ENCODE results near the gene SYNDIG1. TPM values are rescaled to one million over a fixed set of nuclear protein-coding genes. Genes with fewer than 3 reads are reported as not detected.

SYNDIG1 gene
- total RNA-seq, 1 donor from 2014 or later: 5.7 TPM

DNA sequence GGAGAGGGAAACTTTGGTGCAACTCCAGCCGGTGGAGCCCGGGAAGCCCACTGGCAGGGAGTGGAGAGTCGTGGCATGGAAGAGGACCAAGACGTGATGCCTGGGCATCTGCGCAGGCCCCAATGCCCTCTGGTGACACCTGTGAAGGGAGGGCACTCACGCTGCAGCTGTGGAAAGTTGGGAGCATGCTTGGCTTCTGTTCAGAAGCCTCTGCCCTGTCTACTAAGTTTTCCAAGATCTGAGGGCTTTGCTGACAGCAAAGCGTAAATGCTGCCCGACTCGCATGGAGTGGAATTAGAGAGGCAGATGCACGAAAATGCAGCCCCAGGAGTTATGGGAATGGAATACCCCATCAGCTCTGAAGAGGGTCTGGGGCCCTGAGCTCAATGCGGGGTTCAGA lies 75.7 kb downstream of the SYNDIG1 start:
- Histone ChIP-seq H2AFZ (ENCODE audit: low read depth, low read length) (no peak overlapping the region), H3K4me1 (ENCODE audit: insufficient read depth, low read length) (no peaks in the 10 kb centered on the region)
- FAIRE-seq: no peak

DNA sequence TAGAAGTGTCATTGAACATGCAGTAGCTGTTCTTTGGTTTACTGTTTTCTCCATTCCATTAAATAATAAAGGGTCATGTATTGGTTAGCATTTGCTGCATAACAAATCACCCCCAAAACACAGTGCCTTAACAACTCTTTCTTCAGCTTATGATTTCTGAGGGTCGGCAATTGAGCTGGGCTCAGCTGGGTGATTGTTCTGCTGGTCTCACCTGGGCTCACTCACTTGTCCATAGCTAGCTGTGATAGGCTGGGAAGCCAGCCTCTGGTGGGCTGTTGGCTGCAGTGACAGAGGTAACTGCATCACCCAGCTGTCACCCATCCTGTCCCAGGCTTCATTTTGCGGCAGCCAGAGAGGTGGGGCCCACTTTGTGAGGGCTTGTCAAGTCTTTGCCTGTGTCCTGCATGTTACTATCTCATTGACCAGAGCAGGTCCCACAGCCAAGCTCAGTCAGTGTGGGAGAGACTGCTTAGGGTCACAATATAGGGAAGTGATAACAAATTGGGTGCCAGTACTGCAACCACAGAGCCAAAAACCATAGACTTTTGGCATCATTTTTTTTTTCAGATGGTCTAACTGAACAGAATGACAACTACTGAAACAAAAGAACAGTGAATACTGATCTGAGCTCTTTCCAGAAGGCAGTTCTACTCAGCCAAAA lies 76.9 kb downstream of the SYNDIG1 start:
- no peak for TF ChIP-seq CTCF (IDR thresholded peaks at IDR 0.05; ENCODE audit: insufficient read depth, low read depth, low read length)
- TF ChIP-seq EZH2 (IDR thresholded peaks at IDR 0.05; ENCODE audit: insufficient read depth, low read length): no peak
- H2AFZ ChIP-seq (ENCODE audit: low read depth, low read length): no peak overlapping the region
- no peak for FAIRE-seq
- Mint-ChIP-seq H3K27ac (ENCODE audit: unreplicated experiment) (no peak overlapping the region), H3K9me3 (ENCODE audit: unreplicated experiment) (peaks cover 3% of the 10 kb centered on the region), H3K4me1 (ENCODE audit: low read depth, unreplicated experiment) (no peaks in the 10 kb centered on the region), H3K4me3 (ENCODE audit: unreplicated experiment) (no peak overlapping the region), H3K36me3 (ENCODE audit: low read depth, unreplicated experiment) (peaks cover 42% of the 10 kb centered on the region), H3K27me3 (ENCODE audit: low read depth, unreplicated experiment) (peaks cover 3% of the 10 kb centered on the region)
- no peak overlapping the region for H3K27ac ChIP-seq (ENCODE audit: low read depth, low read length)
- no peaks in the 10 kb centered on the region for H3K9me3 ChIP-seq (ENCODE audit: insufficient read depth, low read depth, low read length)
- H3K79me2 ChIP-seq (ENCODE audit: insufficient read depth, low read length): no peaks in the 10 kb centered on the region
- H3K4me3 ChIP-seq (ENCODE audit: insufficient read depth, low read depth, low read length): no peak overlapping the region
- H3K9ac ChIP-seq (ENCODE audit: low read length): no peak overlapping the region
- H3K4me2 ChIP-seq (ENCODE audit: low read length): no peak overlapping the region
- no peak for DNase-seq (ENCODE audit: low read depth)
- no peaks in the 10 kb centered on the region for H3K4me1 ChIP-seq (ENCODE audit: insufficient read depth, low read length)
- H3K27me3 ChIP-seq (ENCODE audit: insufficient read depth, low read length): no peaks in the 10 kb centered on the region
- H4K20me1 ChIP-seq (ENCODE audit: insufficient read depth, low read length): no peaks in the 10 kb centered on the region
- no peaks in the 10 kb centered on the region for H3K36me3 ChIP-seq (ENCODE audit: insufficient read depth, low read length)

More for the DNA sequence above, 75.7 kb downstream of the SYNDIG1 start:
- no peak overlapping the region for H3K27ac ChIP-seq (ENCODE audit: low read depth, low read length)
- H3K27me3 ChIP-seq (ENCODE audit: insufficient read depth, low read length): no peaks in the 10 kb centered on the region
- H3K4me1 Mint-ChIP-seq (ENCODE audit: low read depth, unreplicated experiment): no peaks in the 10 kb centered on the region
- no peak for DNase-seq (ENCODE audit: low read depth)
- H3K27me3 Mint-ChIP-seq (ENCODE audit: low read depth, unreplicated experiment): peaks cover 3% of the 10 kb centered on the region
- H3K9me3 Mint-ChIP-seq (ENCODE audit: unreplicated experiment): peaks cover 3% of the 10 kb centered on the region
- H3K9me3 ChIP-seq (ENCODE audit: insufficient read depth, low read depth, low read length): no peaks in the 10 kb centered on the region
- TF ChIP-seq EZH2 (IDR thresholded peaks at IDR 0.05; ENCODE audit: insufficient read depth, low read length) (no peak), CTCF (IDR thresholded peaks at IDR 0.05; ENCODE audit: insufficient read depth, low read depth, low read length) (no peak)
- no peaks in the 10 kb centered on the region for H3K79me2 ChIP-seq (ENCODE audit: insufficient read depth, low read length)
- peaks cover 41% of the 10 kb centered on the region for H3K36me3 Mint-ChIP-seq (ENCODE audit: low read depth, unreplicated experiment)
- no peak overlapping the region for H3K27ac Mint-ChIP-seq (ENCODE audit: unreplicated experiment)
- H4K20me1 ChIP-seq (ENCODE audit: insufficient read depth, low read length): no peaks in the 10 kb centered on the region
- H3K4me3 Mint-ChIP-seq (ENCODE audit: unreplicated experiment): no peak overlapping the region
- H3K4me3 ChIP-seq (ENCODE audit: insufficient read depth, low read depth, low read length): no peak overlapping the region
- H3K36me3 ChIP-seq (ENCODE audit: insufficient read depth, low read length): no peaks in the 10 kb centered on the region
- no peak overlapping the region for H3K9ac ChIP-seq (ENCODE audit: low read length)
- no peak overlapping the region for H3K4me2 ChIP-seq (ENCODE audit: low read length)

DNA sequence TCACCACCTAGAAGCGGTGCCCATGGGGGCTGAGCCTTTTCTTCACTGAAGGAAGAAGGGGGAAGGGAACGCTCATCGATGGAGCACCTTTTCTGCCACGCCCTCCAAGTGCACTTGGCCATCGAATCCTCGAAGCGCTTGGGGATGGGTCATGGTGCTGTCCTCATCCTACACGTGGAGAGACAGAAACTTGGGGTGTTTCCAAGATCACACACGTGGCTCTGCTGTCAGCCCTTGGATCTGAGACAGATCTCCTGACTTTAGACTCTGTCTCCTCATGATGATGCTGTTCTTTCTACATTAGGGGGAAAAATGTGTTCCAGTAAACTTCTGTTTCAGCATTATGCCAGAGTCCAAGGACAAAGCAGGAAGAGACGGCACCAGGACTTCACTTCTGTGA lies 78.5 kb downstream of the SYNDIG1 start:
- FAIRE-seq (no peak), DNase-seq (ENCODE audit: low read depth) (no peak)
- Histone ChIP-seq H3K79me2 (ENCODE audit: insufficient read depth, low read length) (no peaks in the 10 kb centered on the region), H3K9me3 (ENCODE audit: insufficient read depth, low read depth, low read length) (no peaks in the 10 kb centered on the region), H3K9ac (ENCODE audit: low read length) (no peak overlapping the region), H3K4me2 (ENCODE audit: low read length) (no peak overlapping the region), H4K20me1 (ENCODE audit: insufficient read depth, low read length) (no peaks in the 10 kb centered on the region), H3K27ac (ENCODE audit: low read depth, low read length) (no peak overlapping the region), H3K4me3 (ENCODE audit: insufficient read depth, low read depth, low read length) (no peak overlapping the region), H3K36me3 (ENCODE audit: insufficient read depth, low read length) (no peaks in the 10 kb centered on the region), H3K27me3 (ENCODE audit: insufficient read depth, low read length) (no peaks in the 10 kb centered on the region), H2AFZ (ENCODE audit: low read depth, low read length) (no peak overlapping the region), H3K4me1 (ENCODE audit: insufficient read depth, low read length) (no peaks in the 10 kb centered on the region)
- H3K36me3 Mint-ChIP-seq (ENCODE audit: low read depth, unreplicated experiment): peaks cover 42% of the 10 kb centered on the region
- H3K4me3 Mint-ChIP-seq (ENCODE audit: unreplicated experiment): no peak overlapping the region
- no peaks in the 10 kb centered on the region for H3K4me1 Mint-ChIP-seq (ENCODE audit: low read depth, unreplicated experiment)
- peaks cover 3% of the 10 kb centered on the region for H3K9me3 Mint-ChIP-seq (ENCODE audit: unreplicated experiment)
- H3K27ac Mint-ChIP-seq (ENCODE audit: unreplicated experiment): no peak overlapping the region
- H3K27me3 Mint-ChIP-seq (ENCODE audit: low read depth, unreplicated experiment): peaks cover 3% of the 10 kb centered on the region
- TF ChIP-seq EZH2 (IDR thresholded peaks at IDR 0.05; ENCODE audit: insufficient read depth, low read length): no peak
- no peak for TF ChIP-seq CTCF (IDR thresholded peaks at IDR 0.05; ENCODE audit: insufficient read depth, low read depth, low read length)

Data from astrocyte (in vitro differentiated cells and primary cell).